ENCODE data around the gene CDH4.

Gene CDH4

DNA sequence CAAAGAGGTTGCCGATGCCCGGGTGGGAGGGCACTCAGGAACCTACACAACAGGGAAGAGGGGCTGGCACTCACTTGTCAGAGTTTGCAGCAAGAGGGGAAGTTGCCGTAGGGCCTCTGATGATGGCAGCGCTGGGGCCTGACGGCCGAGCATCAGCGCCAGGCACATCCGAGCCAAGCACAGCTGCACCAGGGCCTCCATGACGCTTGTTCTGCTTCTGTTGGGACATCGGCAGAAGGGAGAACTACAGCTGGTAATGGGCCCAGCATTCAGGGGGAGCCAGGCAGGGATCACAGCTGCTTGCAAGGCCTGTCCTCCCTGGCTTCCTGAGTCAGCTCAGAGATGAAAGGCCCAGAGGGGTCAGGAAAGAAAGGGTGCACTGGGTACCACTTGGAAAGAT lies 367.7 kb downstream of the CDH4 start:
- H3K4me3 Mint-ChIP-seq, result no peak overlapping the region
- no peaks in the 10 kb centered on the region for H3K27me3 Mint-ChIP-seq
- H3K9me3 Mint-ChIP-seq, result peaks cover 4 to 9% of the 10 kb centered on the region in 2 donors
- no peak overlapping the region for H3K27ac Mint-ChIP-seq
- ATAC-seq (replicated peaks) (no peak), DNase-seq (no peak)
- H3K4me1 Mint-ChIP-seq, result no peaks in the 10 kb centered on the region
- H3K36me3 Mint-ChIP-seq, result no peaks in the 10 kb centered on the region

GRCh38 chr20:61620174-61620573 lies 368.1 kb downstream of the CDH4 start:
- H3K9me3 Mint-ChIP-seq, result peaks cover 4 to 9% of the 10 kb centered on the region in 2 donors
- no peak for ATAC-seq (replicated peaks)
- no peak for DNase-seq
- no peaks in the 10 kb centered on the region for H3K4me1 Mint-ChIP-seq
- H3K4me3 Mint-ChIP-seq, result no peak overlapping the region
- no peaks in the 10 kb centered on the region for H3K36me3 Mint-ChIP-seq
- no peak overlapping the region for H3K27ac Mint-ChIP-seq
- H3K27me3 Mint-ChIP-seq, result no peaks in the 10 kb centered on the region

GRCh38 chr20:61621035-61621730 lies 369.1 kb downstream of the CDH4 start:
- Mint-ChIP-seq H3K4me3 (no peak overlapping the region), H3K36me3 (no peaks in the 10 kb centered on the region), H3K27me3 (no peaks in the 10 kb centered on the region), H3K27ac (no peak overlapping the region), H3K4me1 (no peaks in the 10 kb centered on the region), H3K9me3 (peaks cover 4 to 9% of the 10 kb centered on the region in 2 donors)
- no peak for ATAC-seq (replicated peaks)
- DNase-seq, result no peak

- Mint-ChIP-seq H3K9me3 (peaks cover 4 to 9% of the 10 kb centered on the region in 2 donors), H3K27ac (no peak overlapping the region), H3K4me1 (no peaks in the 10 kb centered on the region), H3K27me3 (no peaks in the 10 kb centered on the region), H3K36me3 (no peaks in the 10 kb centered on the region), H3K4me3 (no peak overlapping the region)
- DNase-seq, result no peak
- ATAC-seq (replicated peaks), result no peak
Observed at GRCh38 chr20:61621852-61622251, 369.8 kb downstream of the CDH4 start.

- Mint-ChIP-seq H3K4me3 (no peak overlapping the region), H3K9me3 (peaks cover 1 to 5% of the 10 kb centered on the region in 2 donors), H3K4me1 (no peaks in the 10 kb centered on the region), H3K27me3 (no peaks in the 10 kb centered on the region), H3K36me3 (no peaks in the 10 kb centered on the region), H3K27ac (no peak overlapping the region)
- no peak for ATAC-seq (replicated peaks)
- DNase-seq, result no peak
Observed at GRCh38 chr20:61623451-61623850, 371.4 kb downstream of the CDH4 start.

- no peaks in the 10 kb centered on the region for H3K36me3 Mint-ChIP-seq
- no peak overlapping the region for H3K27ac Mint-ChIP-seq
- DNase-seq, result no peak
- H3K4me3 Mint-ChIP-seq, result no peak overlapping the region
- no peak for ATAC-seq (replicated peaks)
- no peaks in the 10 kb centered on the region for H3K27me3 Mint-ChIP-seq
- H3K4me1 Mint-ChIP-seq, result no peaks in the 10 kb centered on the region
- peaks cover 0 to 2% of the 10 kb centered on the region in 2 donors for H3K9me3 Mint-ChIP-seq
Observed at GRCh38 chr20:61625246-61625645, 373.2 kb downstream of the CDH4 start.

GRCh38 chr20:61626412-61626811 lies 374.4 kb downstream of the CDH4 start:
- ATAC-seq (replicated peaks) (no peak), DNase-seq (no peak)
- Mint-ChIP-seq H3K27me3 (no peaks in the 10 kb centered on the region), H3K36me3 (no peaks in the 10 kb centered on the region), H3K4me1 (no peaks in the 10 kb centered on the region), H3K4me3 (no peak overlapping the region), H3K27ac (no peak overlapping the region), H3K9me3 (no peaks in the 10 kb centered on the region)

DNA sequence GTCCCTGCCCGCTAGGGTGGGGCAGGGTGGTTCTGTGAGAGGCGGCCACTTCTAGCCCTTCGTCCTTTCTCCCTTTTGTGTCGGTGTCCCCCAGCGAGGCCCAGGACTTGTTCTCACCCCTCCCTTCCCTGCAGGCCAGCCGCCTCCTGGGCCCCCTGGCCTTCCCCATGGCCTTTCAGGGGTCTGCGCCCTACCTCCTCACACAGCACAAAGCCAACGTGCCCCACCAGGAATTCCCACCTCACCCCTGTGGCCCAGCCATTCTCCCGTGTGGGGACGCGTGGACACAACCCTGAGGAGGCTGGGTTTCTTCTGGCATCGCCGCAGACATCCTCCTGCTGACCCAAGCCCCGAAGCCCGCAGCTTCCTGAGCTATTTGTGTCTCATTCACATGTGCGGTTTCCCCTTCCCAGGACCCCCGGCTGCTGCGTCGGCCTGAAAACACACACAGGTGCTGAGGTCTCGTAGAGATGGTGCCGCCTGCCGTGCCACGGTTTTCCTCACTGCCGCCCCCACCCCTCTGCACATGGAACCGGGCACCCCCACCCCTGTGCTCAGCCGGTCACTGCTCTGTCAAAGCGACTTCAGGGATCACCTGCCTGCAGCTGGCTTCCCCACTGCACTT lies 375.8 kb downstream of the CDH4 start:
- H3K4me1 Mint-ChIP-seq, result no peaks in the 10 kb centered on the region
- no peaks in the 10 kb centered on the region for H3K27me3 Mint-ChIP-seq
- H3K27ac Mint-ChIP-seq, result no peak overlapping the region
- no peak overlapping the region for H3K4me3 Mint-ChIP-seq
- no peaks in the 10 kb centered on the region for H3K36me3 Mint-ChIP-seq
- no peak for DNase-seq
- H3K9me3 Mint-ChIP-seq, result peaks cover 0 to under 1% of the 10 kb centered on the region in 2 donors
- no peak for ATAC-seq (replicated peaks)

DNA sequence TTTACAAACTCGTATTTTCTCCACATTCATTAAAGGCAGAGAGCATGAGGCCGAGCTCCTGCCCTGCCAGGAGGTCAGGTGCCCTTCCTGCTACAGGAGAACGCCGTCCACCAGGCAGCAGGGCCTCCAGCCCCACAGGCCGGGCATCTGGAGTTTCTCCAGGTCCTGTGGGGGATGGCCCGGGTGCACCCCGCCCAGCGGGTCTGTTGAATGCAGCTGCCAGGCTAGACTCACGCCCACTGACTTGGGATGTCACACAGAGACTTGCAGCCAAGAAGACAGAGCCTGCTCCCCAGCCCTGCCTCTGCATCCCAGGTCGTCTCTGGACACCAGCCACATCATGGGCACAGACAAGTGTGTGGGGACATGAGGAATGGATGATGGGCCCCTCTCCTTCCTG lies 376.4 kb downstream of the CDH4 start:
- H3K27ac Mint-ChIP-seq, result no peak overlapping the region
- H3K4me1 Mint-ChIP-seq, result no peaks in the 10 kb centered on the region
- H3K4me3 Mint-ChIP-seq, result no peak overlapping the region
- H3K27me3 Mint-ChIP-seq, result no peaks in the 10 kb centered on the region
- peaks cover 4 to 6% of the 10 kb centered on the region in 2 donors for H3K9me3 Mint-ChIP-seq
- H3K36me3 Mint-ChIP-seq, result no peaks in the 10 kb centered on the region
- ATAC-seq (replicated peaks) (no peak), DNase-seq (no peak)

- H3K9me3 Mint-ChIP-seq, result peaks cover 4 to 6% of the 10 kb centered on the region in 2 donors
- H3K4me3 Mint-ChIP-seq, result no peak overlapping the region
- ATAC-seq (replicated peaks) (no peak), DNase-seq (no peak)
- H3K4me1 Mint-ChIP-seq, result no peaks in the 10 kb centered on the region
- no peak overlapping the region for H3K27ac Mint-ChIP-seq
- no peaks in the 10 kb centered on the region for H3K36me3 Mint-ChIP-seq
- no peaks in the 10 kb centered on the region for H3K27me3 Mint-ChIP-seq
Observed at GRCh38 chr20:61628901-61629601, 377.0 kb downstream of the CDH4 start.

DNA sequence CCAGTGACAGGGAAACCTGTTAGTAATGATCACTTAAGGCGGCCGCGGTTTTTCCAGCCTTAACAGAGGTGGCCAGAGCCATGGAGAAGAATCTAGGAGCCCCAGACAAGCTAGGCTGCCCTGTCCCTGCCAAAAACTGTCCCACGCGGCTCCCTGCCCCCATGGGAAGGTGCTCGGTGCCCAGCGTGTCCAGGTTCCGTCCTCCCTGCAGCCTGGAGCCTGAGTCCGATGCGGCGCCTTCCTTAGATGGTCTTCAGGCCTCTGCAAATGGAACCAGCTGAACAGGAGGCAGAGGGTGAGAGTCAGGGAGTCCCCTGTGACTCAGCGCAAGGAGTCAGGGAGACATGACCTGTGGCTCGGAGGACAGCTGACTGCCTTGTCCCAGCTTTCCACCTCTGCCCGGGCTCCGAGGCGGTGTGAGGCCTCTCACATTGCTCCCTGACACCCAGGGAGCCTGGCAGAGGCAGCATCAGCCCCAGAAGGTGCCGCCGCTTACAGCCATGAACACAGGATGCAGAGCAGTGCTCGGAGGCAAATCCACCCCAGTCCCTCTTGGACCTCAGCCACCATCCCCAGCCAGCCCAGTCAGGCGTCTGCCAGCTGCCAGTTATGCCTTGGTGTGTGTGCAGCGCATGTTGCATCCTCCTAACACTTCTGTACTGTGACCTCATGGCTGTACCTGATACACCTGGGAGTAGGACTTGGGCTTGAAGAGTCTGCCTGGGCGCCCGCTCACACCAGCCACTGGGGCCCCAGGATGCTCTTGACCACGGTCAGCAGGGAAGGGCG lies 377.7 kb downstream of the CDH4 start:
- no peak overlapping the region for H3K4me3 Mint-ChIP-seq
- ATAC-seq (replicated peaks) (no peak), DNase-seq (no peak)
- H3K27me3 Mint-ChIP-seq, result no peaks in the 10 kb centered on the region
- no peak overlapping the region for H3K27ac Mint-ChIP-seq
- no peaks in the 10 kb centered on the region for H3K4me1 Mint-ChIP-seq
- peaks cover 4 to 6% of the 10 kb centered on the region in 2 donors for H3K9me3 Mint-ChIP-seq
- no peaks in the 10 kb centered on the region for H3K36me3 Mint-ChIP-seq

- Mint-ChIP-seq H3K4me1 (no peaks in the 10 kb centered on the region), H3K27me3 (no peaks in the 10 kb centered on the region), H3K4me3 (no peak overlapping the region), H3K27ac (no peak overlapping the region), H3K36me3 (no peaks in the 10 kb centered on the region), H3K9me3 (peaks cover 4 to 6% of the 10 kb centered on the region in 2 donors)
- DNase-seq (no peak), ATAC-seq (replicated peaks) (no peak)
Observed at GRCh38 chr20:61630391-61630650, 378.3 kb downstream of the CDH4 start.

- Mint-ChIP-seq H3K4me3 (no peak overlapping the region), H3K36me3 (no peaks in the 10 kb centered on the region), H3K27me3 (no peaks in the 10 kb centered on the region), H3K4me1 (no peaks in the 10 kb centered on the region), H3K27ac (no peak overlapping the region), H3K9me3 (peaks cover 4 to 6% of the 10 kb centered on the region in 2 donors)
- DNase-seq (no peak), ATAC-seq (replicated peaks) (no peak)
Observed at GRCh38 chr20:61630816-61631215, 378.8 kb downstream of the CDH4 start.

DNA sequence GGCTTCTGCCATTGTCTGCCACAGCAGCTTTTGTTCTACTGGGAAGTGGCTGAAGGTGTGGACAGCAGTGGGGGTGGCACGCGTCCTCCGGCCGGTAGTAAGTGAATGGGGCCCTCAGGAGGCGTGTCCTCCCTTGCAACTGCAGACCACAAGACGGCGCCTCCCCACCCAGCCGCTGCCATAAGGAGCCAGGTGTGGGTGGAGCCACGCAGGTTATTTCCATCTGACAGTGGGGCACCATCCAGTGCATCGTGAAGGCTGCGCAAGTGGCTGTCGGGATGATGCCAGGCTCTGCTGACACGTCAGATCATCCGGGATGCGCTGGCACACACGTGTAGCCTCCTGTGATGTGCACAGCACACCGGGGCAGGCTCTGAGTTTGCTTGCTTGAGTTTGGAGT lies 379.7 kb downstream of the CDH4 start:
- no peak overlapping the region for H3K27ac Mint-ChIP-seq
- no peaks in the 10 kb centered on the region for H3K27me3 Mint-ChIP-seq
- DNase-seq (no peak), ATAC-seq (replicated peaks) (no peak)
- H3K4me3 Mint-ChIP-seq, result no peak overlapping the region
- no peaks in the 10 kb centered on the region for H3K4me1 Mint-ChIP-seq
- H3K36me3 Mint-ChIP-seq, result no peaks in the 10 kb centered on the region
- H3K9me3 Mint-ChIP-seq, result peaks cover 4 to 6% of the 10 kb centered on the region in 2 donors
